Ecto neural progenitor cell (in vitro differentiated cells): ENCODE results near the gene FOXE1.

Experiments used
- DNase-seq: peaks from one replicate; pipeline ENCODE4 v3.0.0-alpha.2; 2018; ENCODE audit warnings: low spot score

Gene FOXE1

GRCh38 chr9:97866848-97867247 is 13.8 kb downstream of the FOXE1 start:
- DNase-seq: no peak

- no peak for DNase-seq
These were observed 15.8 kb downstream of the FOXE1 start for GRCh38 chr9:97868859-97869258.

DNA sequence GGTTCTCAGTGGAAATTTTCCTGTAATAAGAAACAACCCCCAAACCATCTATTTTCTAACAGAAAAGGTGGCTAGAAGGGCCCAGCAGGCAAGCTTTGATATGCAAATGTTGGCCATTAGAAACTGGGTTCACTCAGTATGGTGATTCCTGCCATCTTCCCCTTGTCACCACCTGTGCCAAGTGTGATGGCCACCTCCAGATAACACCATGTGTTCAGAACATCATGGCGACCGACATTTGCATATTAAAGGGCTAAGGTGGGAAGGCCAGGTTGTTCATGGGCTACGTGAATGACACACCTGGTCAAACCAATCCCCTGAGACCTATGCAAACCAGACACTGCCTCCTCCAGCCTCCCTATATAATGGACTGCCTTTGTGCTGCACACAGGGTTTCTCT is 20.4 kb downstream of the FOXE1 start:
- DNase-seq: no peak

- DNase-seq: no peak
These were observed 20.9 kb downstream of the FOXE1 start for GRCh38 chr9:97873882-97874281.

DNA sequence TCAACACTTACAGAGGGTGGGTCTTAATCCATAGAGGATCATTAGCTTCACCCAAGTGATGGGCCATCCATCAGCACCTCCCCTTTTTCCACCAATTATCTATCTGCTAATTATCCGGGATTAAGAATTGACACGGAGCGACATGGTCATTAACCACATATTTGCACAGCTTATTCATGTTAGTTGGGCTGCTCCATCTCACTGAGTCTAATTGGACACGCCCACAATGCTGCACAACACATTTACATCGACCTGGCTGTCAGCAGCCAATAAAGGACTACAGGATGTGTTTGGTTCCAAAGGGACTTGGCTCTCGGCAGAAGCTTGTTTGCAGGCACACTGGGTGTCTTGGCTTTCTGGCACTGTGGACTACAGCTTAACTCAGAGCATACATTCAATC is 21.6 kb downstream of the FOXE1 start:
- no peak for DNase-seq

- no peak for DNase-seq
These were observed 22.1 kb downstream of the FOXE1 start for GRCh38 chr9:97875111-97875510.

- no peak for DNase-seq
These were observed 23.0 kb downstream of the FOXE1 start for GRCh38 chr9:97876061-97876460.

DNA sequence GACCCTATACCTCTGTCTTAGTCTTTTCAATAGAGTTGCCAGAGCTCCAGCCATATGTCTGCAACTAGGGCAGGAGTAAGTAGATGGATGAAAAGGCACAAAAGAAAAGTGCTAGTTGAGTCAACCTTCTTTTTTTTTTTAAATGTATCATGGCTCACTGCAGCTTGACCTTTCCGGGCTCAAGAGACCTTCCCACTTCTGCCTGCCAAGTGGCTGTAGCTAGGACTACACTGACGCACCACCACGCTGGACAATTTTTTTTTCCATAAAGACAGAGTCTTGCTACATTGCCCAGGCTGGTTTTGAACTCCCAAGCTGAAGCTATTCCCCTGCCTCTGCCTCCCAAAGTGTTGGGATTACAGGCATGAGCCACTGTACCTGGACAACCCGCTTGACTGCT is 27.3 kb downstream of the FOXE1 start:
- no peak for DNase-seq

DNA sequence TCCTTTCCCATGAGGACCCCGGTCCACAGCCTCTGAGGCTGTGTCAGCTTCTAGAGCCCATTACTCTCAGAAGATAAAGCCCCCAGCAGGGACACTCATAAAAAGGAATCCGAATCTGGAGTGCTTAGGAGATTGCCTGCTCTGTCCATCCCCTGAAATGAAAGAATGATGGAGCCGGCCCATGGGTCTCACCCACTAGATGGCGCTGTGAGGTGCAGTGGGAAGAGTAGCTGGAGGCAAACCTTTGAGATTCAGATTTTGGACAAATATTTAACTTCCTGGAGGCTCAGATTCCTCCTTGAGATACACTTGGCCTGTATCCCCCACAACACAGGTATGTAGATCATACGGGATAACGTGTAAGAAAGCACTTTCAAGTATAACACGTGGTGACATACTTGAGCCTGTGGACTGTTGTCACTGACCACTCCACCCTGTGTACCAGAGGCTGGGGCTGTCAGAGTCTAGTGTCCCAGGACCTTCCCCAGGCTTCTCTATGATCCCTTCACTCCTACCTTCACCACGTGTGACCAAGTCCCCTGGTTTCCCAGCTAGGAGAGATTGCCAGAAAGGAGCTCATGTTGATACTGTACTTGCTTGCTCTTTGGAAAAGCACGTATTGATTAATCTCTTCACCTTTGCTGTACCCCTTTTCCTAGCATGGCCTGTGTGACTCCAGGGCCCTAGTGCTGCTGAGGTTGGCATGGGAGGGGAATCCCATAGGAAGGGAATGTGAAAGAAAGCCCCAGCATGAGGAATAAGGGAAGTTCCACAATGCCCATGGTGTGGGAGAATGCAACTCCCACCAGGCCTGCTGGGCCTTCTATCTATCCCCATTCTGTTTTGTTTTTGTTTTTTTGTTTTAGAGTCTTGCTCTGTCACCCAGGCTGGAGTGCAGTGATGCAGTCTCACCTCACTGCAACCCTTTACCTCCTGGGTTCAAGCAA is 37.2 kb downstream of the FOXE1 start:
- peak; percentile 70 for DNase-seq

DNA sequence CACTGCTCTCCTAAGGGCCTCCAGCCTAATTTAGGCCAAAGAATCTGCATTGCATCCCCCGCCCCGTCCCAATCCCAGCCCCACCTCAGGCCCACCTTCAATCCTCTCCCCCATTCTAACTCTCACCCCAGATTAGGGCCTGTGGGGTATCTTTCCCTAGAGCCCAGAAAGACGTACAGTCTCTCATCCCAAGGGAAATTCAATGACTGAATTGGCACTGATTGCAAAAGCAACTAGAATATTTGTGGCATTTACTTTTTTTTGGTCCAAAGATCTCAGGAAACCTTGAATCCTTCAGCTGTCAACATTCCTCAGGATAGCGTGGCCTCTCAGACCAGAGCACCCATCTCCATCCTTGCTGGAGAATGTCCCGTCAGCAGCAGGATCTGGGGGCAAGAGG is 38.7 kb downstream of the FOXE1 start:
- no peak for DNase-seq

DNA sequence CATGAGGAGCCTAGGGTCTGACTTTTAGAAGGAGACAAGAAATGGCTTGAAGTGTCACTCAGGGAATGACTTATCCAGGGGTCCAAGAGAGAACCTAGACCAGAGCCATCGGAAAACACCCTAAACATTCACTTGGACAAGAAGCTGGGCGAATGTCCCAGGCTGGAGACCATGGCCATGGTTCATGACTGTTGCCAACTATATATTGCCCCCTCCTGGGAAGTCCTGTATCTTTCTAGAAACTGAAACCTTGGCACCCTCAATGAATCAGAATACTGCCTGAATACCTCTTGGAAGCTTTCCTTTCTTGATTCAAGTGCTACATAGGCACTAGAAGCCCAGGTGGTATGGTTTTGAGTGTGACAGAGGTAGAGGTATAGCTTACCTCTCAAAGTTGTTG is 39.4 kb downstream of the FOXE1 start:
- no peak for DNase-seq

- no peak for DNase-seq
These were observed 42.2 kb downstream of the FOXE1 start for GRCh38 chr9:97895211-97895610.

DNA sequence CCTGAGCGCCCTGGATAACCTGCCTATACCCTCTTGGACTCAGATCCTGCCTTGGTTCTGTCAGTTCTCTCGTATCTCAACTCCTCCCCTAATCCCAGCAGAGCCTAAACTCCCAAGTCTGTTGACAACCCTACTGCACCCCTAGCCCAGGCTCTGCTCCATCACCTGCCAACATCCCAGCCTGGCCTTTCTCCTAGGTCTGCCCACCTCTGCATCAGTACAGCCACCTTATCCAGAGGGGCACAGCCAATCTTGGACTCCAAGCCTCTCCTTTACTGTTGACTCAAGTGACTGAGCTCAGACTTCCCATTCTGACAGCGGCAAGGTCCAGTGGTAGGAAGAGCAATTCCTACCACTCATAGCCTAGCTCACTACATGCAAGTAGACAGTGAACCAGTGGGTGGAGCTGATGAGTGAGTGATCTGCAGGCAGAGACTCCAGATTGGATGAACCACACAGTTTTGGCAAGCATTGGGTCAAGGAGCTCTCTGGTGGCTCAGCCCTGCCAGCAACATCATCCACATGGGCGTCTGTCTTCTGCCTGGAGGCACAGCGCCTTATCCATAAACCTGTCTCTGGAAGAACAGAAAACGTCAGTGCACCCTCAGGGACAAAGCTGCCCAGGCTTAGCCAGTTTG is 42.8 kb downstream of the FOXE1 start:
- no peak for DNase-seq

GRCh38 chr9:97900103-97900737 is 47.2 kb downstream of the FOXE1 start:
- DNase-seq: no peak

DNA sequence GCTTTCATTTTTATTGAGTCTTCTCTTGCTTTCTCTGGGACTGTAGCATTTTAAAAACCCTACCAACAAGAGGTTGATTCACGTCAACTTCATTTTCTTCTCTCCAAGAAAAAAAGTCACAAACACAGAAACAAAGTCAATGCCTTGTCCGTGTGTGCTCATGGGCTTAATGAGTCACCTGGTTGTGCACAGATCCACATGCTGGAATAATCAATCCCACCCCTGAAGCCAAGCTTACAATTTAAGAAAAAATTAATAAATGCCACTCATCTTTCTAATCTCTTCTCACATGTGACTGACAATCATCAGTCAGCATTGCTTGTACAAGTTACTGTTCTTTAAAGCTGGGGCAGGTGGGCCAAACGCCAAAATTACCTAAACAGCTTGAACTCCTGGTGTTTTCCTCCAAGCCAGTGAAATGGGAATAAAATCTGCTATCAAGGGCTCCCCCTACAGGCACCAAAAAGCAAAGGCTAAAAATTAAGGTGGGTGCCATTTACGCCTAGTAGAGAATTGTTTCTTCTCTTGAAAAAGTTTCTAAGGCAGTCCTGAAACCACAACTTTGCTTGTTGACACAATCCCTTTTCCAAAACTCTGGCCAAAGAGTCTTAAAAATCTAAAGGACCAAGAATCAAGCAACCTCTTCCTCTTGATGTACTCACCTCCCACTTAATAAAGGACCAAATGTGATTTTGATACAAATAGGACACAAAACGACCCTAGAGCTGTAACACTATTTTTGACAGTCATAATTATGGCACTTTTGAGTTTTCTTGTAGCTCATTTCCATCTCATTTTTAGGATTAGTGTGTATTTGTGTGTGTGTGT is 47.9 kb downstream of the FOXE1 start:
- no peak for DNase-seq

DNA sequence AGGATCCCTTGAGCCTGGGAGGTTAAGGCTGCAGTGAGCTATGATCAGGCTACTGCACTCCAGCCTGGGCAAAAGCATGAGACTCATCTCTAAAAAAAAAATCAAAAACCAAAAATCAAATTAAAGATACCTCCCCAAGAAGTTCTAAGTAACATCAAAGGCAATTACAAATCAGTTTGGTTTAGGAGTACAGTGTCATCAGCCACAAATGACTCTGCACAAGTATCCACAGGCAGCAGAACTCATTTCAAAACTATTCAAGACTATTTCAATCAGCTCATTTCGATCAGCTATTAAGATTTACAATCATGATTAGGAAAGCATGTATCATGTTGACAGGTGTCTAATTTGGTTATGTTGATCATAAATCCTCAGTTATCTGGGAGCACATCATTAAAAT is 50.2 kb downstream of the FOXE1 start:
- DNase-seq: no peak

- DNase-seq: no peak
These were observed 51.7 kb downstream of the FOXE1 start for GRCh38 chr9:97904725-97905124.

DNA sequence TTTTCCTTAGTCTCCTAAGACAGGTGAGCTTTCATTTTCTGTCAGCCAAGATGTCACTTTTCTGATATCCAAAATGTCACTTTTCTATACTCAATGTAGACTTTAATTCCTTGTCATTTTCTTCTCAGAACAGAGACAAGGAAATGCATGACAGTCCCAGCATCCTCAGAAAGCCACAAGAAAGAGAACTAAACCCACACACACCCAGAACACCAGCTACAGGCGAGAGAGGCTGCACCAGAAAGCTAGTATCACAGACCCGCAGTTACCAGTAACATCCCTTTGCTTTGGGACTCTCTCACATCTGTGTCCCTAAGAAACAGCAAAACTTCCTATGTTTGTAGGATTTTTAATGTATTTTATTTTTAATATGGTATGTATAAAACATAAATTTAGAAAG is 52.2 kb downstream of the FOXE1 start:
- no peak for DNase-seq
